SK-N-SH (cell line): Measurements from ENCODE around the gene CREB3L1.

Experiments
- EZH2phosphoT487 ChIP-seq: fragments of 200-600 bp; sonication (generic); IDR thresholded peaks from 2 replicates; pipeline ENCODE4 v1.6.1; 2017; ENCODE audit warnings: low read depth, mixed run types, mild to moderate bottlenecking, antibody characterized with exemption, moderate library complexity, borderline replicate concordance
- MAX ChIP-seq: IDR thresholded peaks from 2 replicates; pipeline ENCODE4 v1.4.0; 2012; ENCODE audit warnings: low read depth
- MXI1 ChIP-seq: IDR thresholded peaks from 2 replicates; pipeline ENCODE4 v1.6.1; 2012; ENCODE audit warnings: mild to moderate bottlenecking, low read depth, low read length, improper control_type of control experiment
- RXRA ChIP-seq: IDR thresholded peaks from 2 replicates; pipeline ENCODE4 v1.4.0; 2012; ENCODE audit warnings: low read depth, mild to moderate bottlenecking, borderline replicate concordance
- TCF12 ChIP-seq: IDR thresholded peaks from 2 replicates; pipeline ENCODE4 v1.4.0; 2012
- TEAD4 ChIP-seq: IDR thresholded peaks from 2 replicates; pipeline ENCODE4 v1.4.0; 2012; ENCODE audit warnings: mild to moderate bottlenecking, borderline replicate concordance; ENCODE audit not compliant: insufficient read depth
- TF ChIP-seq, protein P1 (sequence below): fragments of 200-600 bp; sonication (generic); IDR thresholded peaks from 2 replicates; pipeline ENCODE4 v1.6.1; 2017; ENCODE audit warnings: antibody characterized with exemption, mild to moderate bottlenecking, moderate library complexity

GRCh38 chr11:46359953-46360352 lies 82.5 kb downstream of the CREB3L1 start:
- TF ChIP-seq RXRA (no peak), TEAD4 (no peak), MAX (no peak), TCF12 (no peak), MXI1 (no peak), EZH2phosphoT487 (no peak)
- TF ChIP-seq, protein P1, sequence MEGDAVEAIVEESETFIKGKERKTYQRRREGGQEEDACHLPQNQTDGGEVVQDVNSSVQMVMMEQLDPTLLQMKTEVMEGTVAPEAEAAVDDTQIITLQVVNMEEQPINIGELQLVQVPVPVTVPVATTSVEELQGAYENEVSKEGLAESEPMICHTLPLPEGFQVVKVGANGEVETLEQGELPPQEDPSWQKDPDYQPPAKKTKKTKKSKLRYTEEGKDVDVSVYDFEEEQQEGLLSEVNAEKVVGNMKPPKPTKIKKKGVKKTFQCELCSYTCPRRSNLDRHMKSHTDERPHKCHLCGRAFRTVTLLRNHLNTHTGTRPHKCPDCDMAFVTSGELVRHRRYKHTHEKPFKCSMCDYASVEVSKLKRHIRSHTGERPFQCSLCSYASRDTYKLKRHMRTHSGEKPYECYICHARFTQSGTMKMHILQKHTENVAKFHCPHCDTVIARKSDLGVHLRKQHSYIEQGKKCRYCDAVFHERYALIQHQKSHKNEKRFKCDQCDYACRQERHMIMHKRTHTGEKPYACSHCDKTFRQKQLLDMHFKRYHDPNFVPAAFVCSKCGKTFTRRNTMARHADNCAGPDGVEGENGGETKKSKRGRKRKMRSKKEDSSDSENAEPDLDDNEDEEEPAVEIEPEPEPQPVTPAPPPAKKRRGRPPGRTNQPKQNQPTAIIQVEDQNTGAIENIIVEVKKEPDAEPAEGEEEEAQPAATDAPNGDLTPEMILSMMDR, result no peak
